Tibial nerve (tissue), 4 donors: ENCODE results near the gene LMBR1. TPM values are rescaled to one million over a fixed set of nuclear protein-coding genes. Genes with fewer than 3 reads are reported as not detected.

Source experiments
- DNase-seq, 2 donors: peaks; one replicate each; pipeline ENCODE4 v3.0.0-alpha.2; 2019; ENCODE audit warnings: low spot score in 2 of 2
- H3K27ac ChIP-seq, 4 donors: fragments of 200-600 bp; sonication (generic) in 3 of 4; one replicate each; pipeline ENCODE4 v1.5.1; 2017 to 2019; ENCODE audit warnings: mild to moderate bottlenecking in 1 of 4
- H3K27me3 ChIP-seq, 2 donors: fragments of 200-600 bp; sonication (generic) in 1 of 2; one replicate each; pipeline versions ENCODE4 v1.5.1 to v1.6.0; 2017 to 2019
- H3K36me3 ChIP-seq, 3 donors: fragments of 200-600 bp; sonication (generic); one replicate each; pipeline ENCODE4 v1.5.1; 2018 to 2019
- H3K4me1 ChIP-seq, 4 donors: fragments of 200-600 bp; sonication (generic) in 3 of 4; one replicate each; pipeline ENCODE4 v1.5.1; 2017 to 2019
- H3K4me3 ChIP-seq, 4 donors: fragments of 200-600 bp; sonication (generic) in 3 of 4; one replicate each; pipeline ENCODE4 v1.5.1; 2017 to 2019; ENCODE audit warnings: mild to moderate bottlenecking in 1 of 4, moderate library complexity in 1 of 4
- H3K9me3 ChIP-seq, 4 donors: fragments of 200-600 bp; sonication (generic) in 3 of 4; one replicate each; pipeline ENCODE4 v1.5.1; 2017 to 2019
- EP300 ChIP-seq, 2 donors: sonication (generic); formaldehyde crosslinking; IDR thresholded peaks; one replicate each; pipeline ENCODE4 v1.6.1; 2017; ENCODE audit warnings: antibody characterized with exemption in 2 of 2, mild to moderate bottlenecking in 1 of 2
- POLR2A ChIP-seq, 2 donors: fragments of 450-650 bp; IDR thresholded peaks; one replicate each; pipeline ENCODE4 v1.6.1; 2017; ENCODE audit warnings: antibody characterized with exemption in 2 of 2, mild to moderate bottlenecking in 2 of 2, moderate library complexity in 2 of 2
- WGBS, 2 donors: methylation state at CpG; one replicate each; pipeline ENCODE4 v1.1.5; 2018; 5-methylcytosine and 5-hydroxymethylcytosine counted together
- total RNA-seq, 4 donors: library from RNA; depleted of rRNA; stranded (reverse); fragments of >200 nt; gene quantifications; one replicate each; pipeline ENCODE4 v1.1.0, GENCODE V29; 2016
- TF ChIP-seq, protein P1 (sequence below), 5 experiments: fragments of 200-600 bp in 3 of 5; fragments of 450-650 bp in 2 of 5; sonication (generic) in 3 of 5; IDR thresholded peaks; one replicate each; pipeline ENCODE4 v1.5.1; 2016 to 2019; ENCODE audit warnings: antibody characterized with exemption in 5 of 5, mild to moderate bottlenecking in 3 of 5, moderate library complexity in 2 of 5

Gene LMBR1
- total RNA-seq, 4 donors from 2014 or later, result 48.1 to 139 (median 77.3) TPM

DNA sequence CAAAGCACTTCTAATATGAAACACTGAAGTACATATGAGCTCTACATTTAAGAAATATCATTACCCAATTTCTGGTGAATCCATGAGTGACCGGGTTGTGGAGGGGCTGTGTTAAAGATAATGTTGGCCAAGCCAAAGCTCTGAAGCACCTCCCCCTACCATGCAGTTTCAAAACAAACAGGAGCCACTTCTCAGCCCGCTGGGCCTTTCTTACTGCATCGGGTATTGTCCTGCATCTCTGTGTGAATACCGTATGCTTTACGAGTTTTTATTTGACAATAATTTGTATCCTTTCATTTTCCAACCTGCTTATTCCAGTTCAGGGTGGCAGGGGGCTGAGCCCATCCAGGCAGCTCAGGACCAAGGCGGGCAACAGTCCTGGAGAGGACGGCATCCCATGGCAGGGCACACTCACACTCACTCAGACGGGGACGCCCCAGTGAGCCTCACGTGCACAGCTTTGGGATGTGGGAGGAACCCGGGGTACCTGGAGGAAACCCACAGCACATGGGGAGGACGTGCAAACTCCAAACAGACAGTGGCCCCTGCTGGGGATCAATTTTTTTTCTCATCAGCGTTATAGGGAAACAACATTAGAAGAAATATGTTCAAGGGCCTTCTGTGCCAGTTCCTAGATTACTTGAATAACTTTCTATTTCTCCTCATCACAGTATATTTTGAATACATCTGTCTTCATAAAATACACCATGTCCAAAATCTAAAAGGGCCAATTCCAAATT, 250.5 kb downstream of the LMBR1 start:
- WGBS, 2 donors, result 80 to 85% methylated on average over 13 of the region's 13 CpGs
- peaks cover 0 to 4% (median 0%) of the 10 kb centered on the region in 4 donors for H3K9me3 ChIP-seq
- H3K27me3 ChIP-seq, result no peaks in the 10 kb centered on the region
- no peak for DNase-seq
- H3K4me1 ChIP-seq, result peaks cover 0 to 13% (median 0%) of the 10 kb centered on the region in 4 donors
- H3K36me3 ChIP-seq, result no peaks in the 10 kb centered on the region
- no peak overlapping the region for H3K4me3 ChIP-seq
- no peak overlapping the region for H3K27ac ChIP-seq
- TF ChIP-seq POLR2A (IDR thresholded peaks at IDR 0.05) (no peak), EP300 (IDR thresholded peaks at IDR 0.05) (no peak)
- TF ChIP-seq, protein P1, sequence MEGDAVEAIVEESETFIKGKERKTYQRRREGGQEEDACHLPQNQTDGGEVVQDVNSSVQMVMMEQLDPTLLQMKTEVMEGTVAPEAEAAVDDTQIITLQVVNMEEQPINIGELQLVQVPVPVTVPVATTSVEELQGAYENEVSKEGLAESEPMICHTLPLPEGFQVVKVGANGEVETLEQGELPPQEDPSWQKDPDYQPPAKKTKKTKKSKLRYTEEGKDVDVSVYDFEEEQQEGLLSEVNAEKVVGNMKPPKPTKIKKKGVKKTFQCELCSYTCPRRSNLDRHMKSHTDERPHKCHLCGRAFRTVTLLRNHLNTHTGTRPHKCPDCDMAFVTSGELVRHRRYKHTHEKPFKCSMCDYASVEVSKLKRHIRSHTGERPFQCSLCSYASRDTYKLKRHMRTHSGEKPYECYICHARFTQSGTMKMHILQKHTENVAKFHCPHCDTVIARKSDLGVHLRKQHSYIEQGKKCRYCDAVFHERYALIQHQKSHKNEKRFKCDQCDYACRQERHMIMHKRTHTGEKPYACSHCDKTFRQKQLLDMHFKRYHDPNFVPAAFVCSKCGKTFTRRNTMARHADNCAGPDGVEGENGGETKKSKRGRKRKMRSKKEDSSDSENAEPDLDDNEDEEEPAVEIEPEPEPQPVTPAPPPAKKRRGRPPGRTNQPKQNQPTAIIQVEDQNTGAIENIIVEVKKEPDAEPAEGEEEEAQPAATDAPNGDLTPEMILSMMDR (IDR thresholded peaks at IDR 0.05), result no peak

DNA sequence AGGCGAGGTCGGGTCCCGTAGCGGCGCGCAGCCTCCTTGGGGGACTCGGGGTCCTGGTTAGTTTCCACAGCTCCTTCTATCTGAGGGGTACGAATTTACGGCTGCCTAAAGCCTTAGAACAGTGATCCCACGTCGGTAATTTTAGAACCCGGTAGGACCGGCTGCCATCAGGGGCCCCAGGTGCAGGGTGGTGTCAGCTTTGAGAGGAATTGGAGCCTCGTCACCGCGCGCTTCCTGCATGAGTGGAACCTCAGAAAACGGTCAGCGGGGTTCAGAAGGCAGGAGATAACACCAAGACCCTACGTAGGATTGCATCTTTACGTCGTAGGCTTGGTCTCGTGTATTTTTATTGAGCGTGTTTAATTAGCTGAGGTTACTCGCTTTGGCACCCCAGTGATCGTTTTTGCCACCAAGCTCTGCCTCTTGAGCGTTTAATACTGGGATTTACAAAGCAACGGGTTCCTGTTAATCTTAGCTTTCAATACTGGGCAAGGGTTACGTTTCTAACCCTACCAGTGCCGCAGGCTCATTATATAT, 252.0 kb downstream of the LMBR1 start:
- TF ChIP-seq POLR2A (IDR thresholded peaks at IDR 0.05), result no peak
- peaks cover 0 to 10% (median 0%) of the 10 kb centered on the region in 4 donors for H3K9me3 ChIP-seq
- H3K27ac ChIP-seq, result peak overlapping the region in 3 of 4 donors; percentile 82 to 89 (median 85)
- DNase-seq, result no peak
- no peaks in the 10 kb centered on the region for H3K27me3 ChIP-seq
- WGBS, 2 donors, result 10% methylated on average over 25 to 29 of the region's 30 CpGs
- H3K4me3 ChIP-seq, result peak overlapping the region; percentile 66 to 85 (median 74)
- peaks cover 0 to 13% (median 0%) of the 10 kb centered on the region in 4 donors for H3K4me1 ChIP-seq
- H3K36me3 ChIP-seq, result peaks cover 0 to 6% (median 0%) of the 10 kb centered on the region in 3 donors

DNA sequence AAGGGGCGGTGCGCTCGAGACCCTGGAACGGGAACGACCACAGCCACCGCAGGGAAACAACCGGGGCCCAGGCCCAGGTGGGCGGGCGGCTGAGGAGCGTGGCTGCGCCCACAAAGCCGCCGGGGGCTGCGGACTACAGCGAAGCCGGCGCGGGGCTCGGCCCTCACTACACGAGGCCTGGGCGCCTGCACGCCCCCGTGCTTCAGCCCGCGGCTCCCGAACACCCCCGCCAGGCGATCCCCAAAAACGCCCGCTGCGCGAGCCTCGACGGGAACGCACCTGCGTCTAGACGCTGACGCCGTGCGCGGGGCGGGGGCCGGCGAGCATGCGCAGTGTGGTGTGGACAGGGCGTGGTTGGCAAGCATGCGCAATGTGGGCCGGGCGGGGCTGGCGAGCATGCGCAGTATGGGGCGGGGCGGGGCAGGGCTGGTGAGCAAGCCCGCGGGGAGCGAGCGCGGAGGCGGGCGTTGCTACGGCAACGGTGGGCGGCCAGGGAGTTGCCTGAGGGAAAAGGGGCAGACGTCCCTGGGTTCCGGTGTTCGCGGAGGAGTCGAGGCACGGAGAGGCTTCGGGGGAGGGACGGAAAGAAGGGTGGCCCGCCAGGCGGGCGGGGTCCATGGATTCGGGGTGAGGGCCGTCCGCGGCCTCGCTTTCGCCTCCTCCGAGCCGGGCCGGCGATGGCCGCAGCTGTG, 252.6 kb downstream of the LMBR1 start, which contains the start of gene RNF32:
TSS of gene RNF32 (plus strand) at position 518 of the 692 bp plus-strand sequence. CDS start 3,104 bp downstream, outside the sequence.
- Histone ChIP-seq H3K36me3 (peaks cover 0 to 6% (median 0%) of the 10 kb centered on the region in 3 donors), H3K27ac (peak within 1 kb of the TSS; percentile 74 to 89 (median 84)), H3K4me1 (peaks cover 0 to 13% (median 0%) of the 10 kb centered on the region in 4 donors), H3K4me3 (peak within 1 kb of the TSS; percentile 66 to 85 (median 74)), H3K9me3 (peaks cover 0 to 10% (median 0%) of the 10 kb centered on the region in 4 donors), H3K27me3 (no peaks in the 10 kb centered on the region)
- peak; percentile 70 to 76 for DNase-seq
- TF ChIP-seq EP300 (IDR thresholded peaks at IDR 0.05) (peak; percentile 62 to 91), POLR2A (IDR thresholded peaks at IDR 0.05) (peak; percentile 10 to 60)
- TF ChIP-seq, protein P1 (IDR thresholded peaks at IDR 0.05), result no peak
- 0 to 3% methylated on average over 29 to 30 of the region's 85 CpGs for WGBS, 2 donors

DNA sequence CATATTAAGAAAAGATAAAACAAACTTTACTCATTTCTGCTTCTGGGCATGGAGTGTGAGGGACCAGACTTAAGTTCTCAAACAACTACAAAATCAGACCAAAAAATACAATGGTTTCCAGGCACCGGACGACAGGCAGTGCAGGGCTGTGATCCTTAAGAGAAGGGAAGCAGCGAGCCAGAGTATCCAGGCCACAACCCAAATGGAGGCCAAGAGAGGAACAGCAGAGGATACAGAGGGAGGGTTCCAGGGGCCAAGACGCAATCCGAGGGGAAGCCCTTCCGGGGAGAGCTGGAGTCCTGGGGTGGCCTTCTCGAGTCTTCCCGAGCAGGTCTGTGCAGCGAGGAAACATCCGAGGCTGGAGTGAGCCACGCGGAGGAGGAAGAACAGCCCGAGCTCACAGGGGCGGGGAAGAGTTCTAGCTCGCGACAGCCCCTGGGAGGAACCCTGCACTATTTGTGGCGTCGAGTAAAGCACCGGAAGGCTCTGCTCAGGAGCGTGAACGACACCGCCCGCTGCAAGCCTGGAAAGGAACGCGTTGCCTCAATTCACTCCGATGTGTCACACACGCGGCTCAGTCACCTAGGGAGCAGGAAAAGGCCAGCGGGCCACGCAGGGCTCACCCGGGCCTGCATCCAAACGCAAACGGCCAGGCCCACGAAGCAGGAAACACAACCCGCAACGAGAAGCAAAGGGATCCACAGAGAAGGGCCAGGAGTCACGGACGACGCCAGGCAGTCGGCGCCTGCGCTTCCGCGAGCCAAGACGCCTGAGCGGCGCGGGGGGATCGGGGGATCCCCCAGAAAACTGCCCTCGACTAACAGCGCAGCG, 253.3 kb downstream of the LMBR1 start:
- 53 to 62% methylated on average over 41 to 52 of the region's 52 CpGs for whole genome bisulfite sequencing, 2 donors
- Histone ChIP-seq H3K4me3 (peak overlapping the region; percentile 66 to 85 (median 74)), H3K36me3 (peaks cover 0 to 6% (median 0%) of the 10 kb centered on the region in 3 donors), H3K4me1 (peaks cover 0 to 13% (median 0%) of the 10 kb centered on the region in 4 donors), H3K27me3 (no peaks in the 10 kb centered on the region), H3K27ac (peak overlapping the region; percentile 74 to 89 (median 84)), H3K9me3 (peaks cover 0 to 10% (median 0%) of the 10 kb centered on the region in 4 donors)
- DNase-seq, result no peak
- TF ChIP-seq POLR2A (IDR thresholded peaks at IDR 0.05), result no peak
- no peak for TF ChIP-seq EP300 (IDR thresholded peaks at IDR 0.05)
- TF ChIP-seq, protein P1 (IDR thresholded peaks at IDR 0.05), result no peak
